HG03520 (cell line): Measurements from ENCODE around the gene METTL22.
"Not testable (repeated sequence)": the region's sequence is repeated elsewhere in the genome, so short reads cannot be mapped to it uniquely, and the experiment has no call there.

Experiments
- ATAC-seq: cut with Tn5 transposase; IDR thresholded peaks from one replicate; pipeline ENCODE4 v1.9.1; 2021; ENCODE audit warnings: mild to moderate bottlenecking, moderate library complexity; ENCODE audit not compliant: unreplicated experiment

The METTL22 gene

GRCh38 chr16:8631373-8631772 is 9.9 kb downstream of the METTL22 start:
- no peak for ATAC-seq

- ATAC-seq: no peak
Measured at GRCh38 chr16:8631818-8632465, 10.4 kb downstream of the METTL22 start.

- ATAC-seq: no peak
Measured at GRCh38 chr16:8632675-8633182, 11.2 kb downstream of the METTL22 start.

- no peak for ATAC-seq
Measured at GRCh38 chr16:8634991-8635736, 13.7 kb downstream of the METTL22 start.

GRCh38 chr16:8639694-8640093 is 18.2 kb downstream of the METTL22 start:
- no peak for ATAC-seq

GRCh38 chr16:8641671-8642070 is 20.2 kb downstream of the METTL22 start:
- no peak for ATAC-seq

- ATAC-seq: no peak
Measured at GRCh38 chr16:8642146-8642545, 20.6 kb downstream of the METTL22 start.

GRCh38 chr16:8644211-8645140 is 23.0 kb downstream of the METTL22 start:
- no peak for ATAC-seq

GRCh38 chr16:8645141-8645521 is 23.6 kb downstream of the METTL22 start:
- ATAC-seq: no peak

GRCh38 chr16:8645831-8646230 is 24.3 kb downstream of the METTL22 start:
- no peak for ATAC-seq

- ATAC-seq: no peak
Measured at GRCh38 chr16:8646326-8647053, 25.0 kb downstream of the METTL22 start.

- no peak for ATAC-seq
Measured at GRCh38 chr16:8647721-8648318, 26.3 kb downstream of the METTL22 start.

- ATAC-seq: no peak
Measured at GRCh38 chr16:8648877-8649276, 27.4 kb downstream of the METTL22 start.

GRCh38 chr16:8649829-8650554 is 28.5 kb downstream of the METTL22 start:
- no peak for ATAC-seq

- not testable (repeated sequence) for ATAC-seq
Measured at GRCh38 chr16:8651958-8652357, 30.5 kb downstream of the METTL22 start.

- ATAC-seq: peak; percentile 69
Measured at GRCh38 chr16:8655184-8655717, 33.8 kb downstream of the METTL22 start.

GRCh38 chr16:8656376-8656775 is 34.9 kb downstream of the METTL22 start:
- ATAC-seq: no peak

- ATAC-seq: no peak
Measured at GRCh38 chr16:8660841-8661301, 39.4 kb downstream of the METTL22 start.

GRCh38 chr16:8661703-8662102 is 40.2 kb downstream of the METTL22 start:
- ATAC-seq: no peak
